ENCODE data around the gene ESRP2. TPM values are rescaled to one million over a fixed set of nuclear protein-coding genes. Genes with fewer than 3 reads are reported as not detected.
A peak's percentile ranks its signal among the peaks of the same experiment; 100 is the strongest.

The ESRP2 gene
- total and polyA plus RNA-seq, 8 donors, result 19.8 to 184 (median 35.9) TPM

- TF ChIP-seq POLR2AphosphoS5 (IDR thresholded peaks at IDR 0.05) (no peak), EP300 (IDR thresholded peaks at IDR 0.05) (no peak), CTCF (IDR thresholded peaks at IDR 0.05) (no peak), POLR2A (IDR thresholded peaks at IDR 0.05) (no peak)
- Histone ChIP-seq H3K27me3 (no peaks in the 10 kb centered on the region), H3K4me3 (no peak overlapping the region), H3K36me3 (peaks cover 26 to 66% (median 55%) of the 10 kb centered on the region in 4 donors), H3K27ac (no peak overlapping the region), H3K9me3 (no peaks in the 10 kb centered on the region), H3K4me1 (peaks cover 24 to 67% (median 52%) of the 10 kb centered on the region in 4 donors)
- no peak for DNase-seq
- 76 to 92% (median 81%) methylated on average over 9 of the region's 9 CpGs for WGBS, 5 donors
- intact Hi-C loops (cut with DNase I; ENCODE audit: low total_unique reads), result no loop called here
Measured at GRCh38 chr16:68230176-68230571, 5.8 kb downstream of the ESRP2 start.

GRCh38 chr16:68229431-68230175 is 6.3 kb downstream of the ESRP2 start:
- Histone ChIP-seq H3K27me3 (no peaks in the 10 kb centered on the region), H3K36me3 (peaks cover 26 to 66% (median 58%) of the 10 kb centered on the region in 4 donors), H3K4me1 (peaks cover 23 to 66% (median 49%) of the 10 kb centered on the region in 4 donors), H3K9me3 (no peaks in the 10 kb centered on the region), H3K27ac (peak overlapping the region in 3 of 5 donors; percentile 10 to 48 (median 19)), H3K4me3 (no peak overlapping the region)
- DNase-seq, result peak; percentile 52 to 76
- peak in 1 of 3 donors; percentile 47 for TF ChIP-seq POLR2AphosphoS5 (IDR thresholded peaks at IDR 0.05)
- no peak for TF ChIP-seq POLR2A (IDR thresholded peaks at IDR 0.05)
- TF ChIP-seq EP300 (IDR thresholded peaks at IDR 0.05), result no peak
- peak in 5 of 7 experiments; percentile 79 to 84 (median 81) for TF ChIP-seq CTCF (IDR thresholded peaks at IDR 0.05)
- intact Hi-C loops (cut with DNase I; ENCODE audit: low total_unique reads), result loop anchor here (10.0 kb wide), 1 partner anchor 135 kb away; no protein-coding TSS in a partner anchor
- 42 to 73% (median 51%) methylated on average over 4 of the region's 4 CpGs for WGBS, 5 donors

- Histone ChIP-seq H3K36me3 (peaks cover 26 to 66% (median 58%) of the 10 kb centered on the region in 4 donors), H3K27me3 (no peaks in the 10 kb centered on the region), H3K4me1 (peaks cover 17 to 57% (median 42%) of the 10 kb centered on the region in 4 donors), H3K9me3 (no peaks in the 10 kb centered on the region), H3K27ac (peak overlapping the region in 3 of 5 donors; percentile 10 to 48 (median 19)), H3K4me3 (no peak overlapping the region)
- TF ChIP-seq POLR2A (IDR thresholded peaks at IDR 0.05) (no peak), CTCF (IDR thresholded peaks at IDR 0.05) (no peak), POLR2AphosphoS5 (IDR thresholded peaks at IDR 0.05) (no peak), EP300 (IDR thresholded peaks at IDR 0.05) (no peak)
- peak in 1 of 2 donors; percentile 11 for DNase-seq
- intact Hi-C loops (cut with DNase I; ENCODE audit: low total_unique reads), result loop anchor here (10.0 kb wide), 1 partner anchor 134 kb away; no protein-coding TSS in a partner anchor
- WGBS, 5 donors, result 35 to 71% (median 54%) methylated on average over 3 of the region's 3 CpGs
Measured at GRCh38 chr16:68228652-68229051, 7.3 kb downstream of the ESRP2 start.

- H3K4me1 ChIP-seq, result peaks cover 13 to 52% (median 38%) of the 10 kb centered on the region in 4 donors
- peak overlapping the region; percentile 28 to 52 (median 38) for H3K27ac ChIP-seq
- H3K27me3 ChIP-seq, result no peaks in the 10 kb centered on the region
- peaks cover 23 to 66% (median 56%) of the 10 kb centered on the region in 4 donors for H3K36me3 ChIP-seq
- H3K9me3 ChIP-seq, result no peaks in the 10 kb centered on the region
- intact Hi-C loops (cut with DNase I; ENCODE audit: low total_unique reads), result loop anchor here (10.0 kb wide), 1 partner anchor 133 kb away; no protein-coding TSS in a partner anchor
- TF ChIP-seq CTCF (IDR thresholded peaks at IDR 0.05) (no peak), EP300 (IDR thresholded peaks at IDR 0.05) (no peak), POLR2AphosphoS5 (IDR thresholded peaks at IDR 0.05) (no peak), POLR2A (IDR thresholded peaks at IDR 0.05) (no peak)
- no peak overlapping the region for H3K4me3 ChIP-seq
- peak in 1 of 2 donors; percentile 78 for DNase-seq
- 28 to 55% (median 50%) methylated on average over 2 of the region's 2 CpGs for WGBS, 5 donors
Measured at GRCh38 chr16:68227850-68228553, 7.9 kb downstream of the ESRP2 start.

All from stomach (tissue), 9 donors.